ENCODE results near the gene ZDHHC20.

ZDHHC20 gene

GRCh38 chr13:21344662-21345176 is 114.4 kb downstream of the ZDHHC20 start:
- TF ChIP-seq TEAD4 (IDR thresholded peaks at IDR 0.05) (no peak), CEBPB (IDR thresholded peaks at IDR 0.05) (no peak), FOXM1 (IDR thresholded peaks at IDR 0.05; ENCODE audit: borderline replicate concordance, low read depth) (no peak), TAF1 (IDR thresholded peaks at IDR 0.05; ENCODE audit: low read depth) (no peak), YY1 (IDR thresholded peaks at IDR 0.05; ENCODE audit: low read depth) (no peak), CREB1 (IDR thresholded peaks at IDR 0.05; ENCODE audit: low read depth) (no peak), EP300 (IDR thresholded peaks at IDR 0.05; ENCODE audit: borderline replicate concordance) (no peak), RAD21 (IDR thresholded peaks at IDR 0.05; ENCODE audit: low read depth) (no peak), USF1 (IDR thresholded peaks at IDR 0.05) (no peak), NFIC (IDR thresholded peaks at IDR 0.05) (no peak), TCF12 (IDR thresholded peaks at IDR 0.05; ENCODE audit: low read depth) (no peak), ZBTB7A (IDR thresholded peaks at IDR 0.05; ENCODE audit: low read depth) (no peak), EGR1 (IDR thresholded peaks at IDR 0.05) (no peak)
- TF ChIP-seq, protein P1, sequence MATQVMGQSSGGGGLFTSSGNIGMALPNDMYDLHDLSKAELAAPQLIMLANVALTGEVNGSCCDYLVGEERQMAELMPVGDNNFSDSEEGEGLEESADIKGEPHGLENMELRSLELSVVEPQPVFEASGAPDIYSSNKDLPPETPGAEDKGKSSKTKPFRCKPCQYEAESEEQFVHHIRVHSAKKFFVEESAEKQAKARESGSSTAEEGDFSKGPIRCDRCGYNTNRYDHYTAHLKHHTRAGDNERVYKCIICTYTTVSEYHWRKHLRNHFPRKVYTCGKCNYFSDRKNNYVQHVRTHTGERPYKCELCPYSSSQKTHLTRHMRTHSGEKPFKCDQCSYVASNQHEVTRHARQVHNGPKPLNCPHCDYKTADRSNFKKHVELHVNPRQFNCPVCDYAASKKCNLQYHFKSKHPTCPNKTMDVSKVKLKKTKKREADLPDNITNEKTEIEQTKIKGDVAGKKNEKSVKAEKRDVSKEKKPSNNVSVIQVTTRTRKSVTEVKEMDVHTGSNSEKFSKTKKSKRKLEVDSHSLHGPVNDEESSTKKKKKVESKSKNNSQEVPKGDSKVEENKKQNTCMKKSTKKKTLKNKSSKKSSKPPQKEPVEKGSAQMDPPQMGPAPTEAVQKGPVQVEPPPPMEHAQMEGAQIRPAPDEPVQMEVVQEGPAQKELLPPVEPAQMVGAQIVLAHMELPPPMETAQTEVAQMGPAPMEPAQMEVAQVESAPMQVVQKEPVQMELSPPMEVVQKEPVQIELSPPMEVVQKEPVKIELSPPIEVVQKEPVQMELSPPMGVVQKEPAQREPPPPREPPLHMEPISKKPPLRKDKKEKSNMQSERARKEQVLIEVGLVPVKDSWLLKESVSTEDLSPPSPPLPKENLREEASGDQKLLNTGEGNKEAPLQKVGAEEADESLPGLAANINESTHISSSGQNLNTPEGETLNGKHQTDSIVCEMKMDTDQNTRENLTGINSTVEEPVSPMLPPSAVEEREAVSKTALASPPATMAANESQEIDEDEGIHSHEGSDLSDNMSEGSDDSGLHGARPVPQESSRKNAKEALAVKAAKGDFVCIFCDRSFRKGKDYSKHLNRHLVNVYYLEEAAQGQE (IDR thresholded peaks at IDR 0.05; ENCODE audit: low read depth) = no peak
- TF ChIP-seq, protein P2, sequence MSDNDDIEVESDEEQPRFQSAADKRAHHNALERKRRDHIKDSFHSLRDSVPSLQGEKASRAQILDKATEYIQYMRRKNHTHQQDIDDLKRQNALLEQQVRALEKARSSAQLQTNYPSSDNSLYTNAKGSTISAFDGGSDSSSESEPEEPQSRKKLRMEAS (IDR thresholded peaks at IDR 0.05) = no peak

GRCh38 chr13:21343659-21344058 is 115.4 kb downstream of the ZDHHC20 start:
- TF ChIP-seq YY1 (IDR thresholded peaks at IDR 0.05; ENCODE audit: low read depth) (no peak), ZBTB7A (IDR thresholded peaks at IDR 0.05; ENCODE audit: low read depth) (no peak), FOXM1 (IDR thresholded peaks at IDR 0.05; ENCODE audit: borderline replicate concordance, low read depth) (no peak), NFIC (IDR thresholded peaks at IDR 0.05) (no peak), TEAD4 (IDR thresholded peaks at IDR 0.05) (no peak)

GRCh38 chr13:21342699-21343442 is 116.2 kb downstream of the ZDHHC20 start:
- TF ChIP-seq FOXM1 (IDR thresholded peaks at IDR 0.05; ENCODE audit: borderline replicate concordance, low read depth) (no peak), TCF12 (IDR thresholded peaks at IDR 0.05; ENCODE audit: low read depth) (no peak), USF1 (IDR thresholded peaks at IDR 0.05) (no peak), RAD21 (IDR thresholded peaks at IDR 0.05; ENCODE audit: low read depth) (no peak), TAF1 (IDR thresholded peaks at IDR 0.05; ENCODE audit: low read depth) (no peak), ZBTB7A (IDR thresholded peaks at IDR 0.05; ENCODE audit: low read depth) (no peak), CEBPB (IDR thresholded peaks at IDR 0.05) (no peak), EGR1 (IDR thresholded peaks at IDR 0.05) (no peak), NFIC (IDR thresholded peaks at IDR 0.05) (no peak), EP300 (IDR thresholded peaks at IDR 0.05; ENCODE audit: borderline replicate concordance) (no peak), YY1 (IDR thresholded peaks at IDR 0.05; ENCODE audit: low read depth) (no peak), CREB1 (IDR thresholded peaks at IDR 0.05; ENCODE audit: low read depth) (no peak), TEAD4 (IDR thresholded peaks at IDR 0.05) (no peak)
- TF ChIP-seq, protein P2 (IDR thresholded peaks at IDR 0.05) = no peak

GRCh38 chr13:21341637-21342422 is 117.3 kb downstream of the ZDHHC20 start:
- no peak for TF ChIP-seq USF1 (IDR thresholded peaks at IDR 0.05)
- no peak for TF ChIP-seq EP300 (IDR thresholded peaks at IDR 0.05; ENCODE audit: borderline replicate concordance)
- no peak for TF ChIP-seq NFIC (IDR thresholded peaks at IDR 0.05)
- TF ChIP-seq, protein P1 (IDR thresholded peaks at IDR 0.05; ENCODE audit: low read depth) = no peak
- TF ChIP-seq CEBPB (IDR thresholded peaks at IDR 0.05) = no peak
- TF ChIP-seq FOXM1 (IDR thresholded peaks at IDR 0.05; ENCODE audit: borderline replicate concordance, low read depth) = no peak
- TF ChIP-seq TAF1 (IDR thresholded peaks at IDR 0.05; ENCODE audit: low read depth) = no peak
- no peak for TF ChIP-seq ZBTB7A (IDR thresholded peaks at IDR 0.05; ENCODE audit: low read depth)
- TF ChIP-seq TEAD4 (IDR thresholded peaks at IDR 0.05) = no peak
- TF ChIP-seq EGR1 (IDR thresholded peaks at IDR 0.05) = no peak
- TF ChIP-seq TCF12 (IDR thresholded peaks at IDR 0.05; ENCODE audit: low read depth) = no peak
- no peak for TF ChIP-seq RAD21 (IDR thresholded peaks at IDR 0.05; ENCODE audit: low read depth)
- TF ChIP-seq YY1 (IDR thresholded peaks at IDR 0.05; ENCODE audit: low read depth) = no peak
- TF ChIP-seq CREB1 (IDR thresholded peaks at IDR 0.05; ENCODE audit: low read depth) = no peak
- TF ChIP-seq, protein P2 (IDR thresholded peaks at IDR 0.05) = no peak

Measured in Ishikawa (cell line).